Effector CD4-positive, alpha-beta T cell (primary cell): ENCODE results near the gene GPD2.
"Not testable (repeated sequence)": the region's sequence is repeated elsewhere in the genome, so short reads cannot be mapped to it uniquely, and the experiment has no call there.

Experiments
- DNase-seq: peaks from one replicate; pipeline ENCODE4 v3.0.0-alpha.2; 2020

GPD2 gene

DNA sequence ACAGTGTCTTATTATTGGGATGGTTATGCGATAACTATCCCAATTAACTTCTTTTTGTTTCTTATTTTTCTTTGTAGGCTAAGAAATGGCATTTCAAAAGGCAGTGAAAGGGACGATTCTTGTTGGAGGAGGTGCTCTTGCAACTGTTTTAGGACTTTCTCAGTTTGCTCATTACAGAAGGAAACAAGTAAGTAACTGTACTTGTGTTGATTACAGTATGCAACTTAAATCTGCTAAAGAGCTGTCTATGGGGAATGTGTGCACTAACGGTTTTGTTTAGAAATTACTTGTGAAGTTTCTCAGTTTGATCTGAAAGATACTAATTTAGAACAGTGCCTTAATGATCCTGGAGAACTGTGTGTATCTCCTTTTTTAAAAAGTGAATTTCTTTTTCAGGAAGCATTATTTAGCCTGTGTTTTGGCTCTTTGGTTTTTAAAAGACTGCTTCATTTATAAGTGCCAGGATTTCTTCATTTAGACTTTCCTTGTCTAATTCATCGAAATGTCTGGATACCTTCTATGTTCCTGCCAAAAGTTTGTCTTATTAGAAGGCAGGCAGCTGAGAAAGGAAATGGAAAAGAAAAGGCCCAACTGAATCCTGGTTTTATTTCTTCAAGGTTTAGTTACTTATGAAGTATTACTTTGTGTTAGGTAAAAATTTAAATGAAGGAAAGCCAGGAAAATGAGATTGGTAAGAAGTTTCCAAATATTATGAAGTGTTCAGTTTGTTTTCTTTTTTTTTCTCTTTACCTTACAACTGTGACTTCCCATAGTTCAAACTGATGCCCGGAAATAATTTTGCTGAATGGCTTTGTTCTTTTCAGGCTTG lies 40.1 kb downstream of the GPD2 start:
- no peak for DNase-seq

DNA sequence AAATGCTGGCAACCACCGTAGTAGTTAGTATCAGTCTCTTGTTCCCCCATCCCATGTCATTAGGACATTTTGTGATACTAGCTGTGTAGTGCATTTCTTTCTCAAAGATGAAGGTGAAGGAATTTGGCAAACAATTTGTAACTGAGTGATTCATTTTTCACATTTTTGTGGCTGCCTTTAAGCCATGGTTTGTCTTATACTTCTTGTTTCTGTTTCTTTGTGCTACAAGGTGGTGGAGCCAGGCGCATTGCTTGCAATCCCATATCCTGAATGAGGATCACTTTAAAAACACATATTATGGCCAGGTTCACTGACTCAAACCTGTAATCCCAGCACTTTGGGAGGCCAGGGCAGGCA lies 40.6 kb downstream of the GPD2 start:
- no peak for DNase-seq

DNA sequence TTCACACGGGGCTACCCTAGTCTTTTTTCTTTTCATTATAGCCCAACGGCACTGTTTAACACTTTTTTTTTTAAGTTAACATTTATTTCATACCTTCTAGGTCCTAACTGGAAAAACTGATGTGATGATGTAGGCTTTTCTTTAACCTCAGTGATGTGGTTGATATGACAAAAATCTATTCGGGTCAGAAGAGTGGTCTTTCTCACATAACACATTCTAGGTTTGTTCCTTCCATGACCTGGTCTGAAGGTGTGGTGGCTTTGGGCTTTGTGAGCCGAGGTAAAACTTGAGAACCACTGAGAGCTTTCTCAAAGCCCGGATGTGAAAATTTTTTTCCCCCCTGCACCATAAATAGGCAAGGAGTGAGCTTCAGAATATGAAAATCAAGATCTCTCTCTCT lies 44.2 kb downstream of the GPD2 start:
- DNase-seq = no peak

DNA sequence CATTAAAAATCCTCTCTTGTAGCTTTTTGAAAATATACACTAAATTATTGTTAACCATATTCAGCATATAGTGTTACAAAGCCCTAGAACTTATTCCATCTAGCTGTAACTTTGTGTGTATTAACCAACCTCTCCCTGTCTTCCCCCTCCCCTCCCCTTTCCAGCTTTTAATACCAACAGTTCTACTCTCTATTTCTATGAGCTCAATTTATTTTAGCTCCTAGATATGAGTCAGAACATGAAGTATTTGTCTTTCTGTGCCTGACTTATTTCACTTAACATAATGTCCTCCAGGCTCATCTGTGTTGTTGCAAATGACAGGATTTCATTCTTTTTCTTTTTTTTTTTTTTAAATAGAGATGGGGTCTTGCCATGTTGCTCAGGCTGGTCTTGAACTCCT lies 45.1 kb downstream of the GPD2 start:
- DNase-seq = no peak

DNA sequence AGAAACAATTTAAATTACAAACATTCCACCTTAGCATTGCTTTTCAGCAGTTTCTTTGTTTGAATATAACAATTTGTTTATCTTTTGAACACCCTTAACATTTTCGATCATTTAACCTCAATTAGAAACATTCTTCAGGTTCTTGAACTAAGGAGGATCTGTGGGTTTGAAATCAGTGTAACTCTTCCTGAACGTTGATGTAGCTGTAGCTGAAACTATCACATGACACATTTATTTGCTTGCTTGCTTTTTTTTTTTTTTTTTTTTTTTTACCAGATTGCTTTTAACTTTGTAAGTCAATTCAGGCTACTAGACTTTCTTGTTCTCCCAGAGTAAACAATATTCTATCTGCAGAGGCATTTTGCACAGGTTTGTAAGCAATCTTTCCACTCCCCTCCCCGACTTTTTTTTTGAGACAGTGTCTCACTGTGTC lies 47.6 kb downstream of the GPD2 start:
- DNase-seq = no peak

DNA sequence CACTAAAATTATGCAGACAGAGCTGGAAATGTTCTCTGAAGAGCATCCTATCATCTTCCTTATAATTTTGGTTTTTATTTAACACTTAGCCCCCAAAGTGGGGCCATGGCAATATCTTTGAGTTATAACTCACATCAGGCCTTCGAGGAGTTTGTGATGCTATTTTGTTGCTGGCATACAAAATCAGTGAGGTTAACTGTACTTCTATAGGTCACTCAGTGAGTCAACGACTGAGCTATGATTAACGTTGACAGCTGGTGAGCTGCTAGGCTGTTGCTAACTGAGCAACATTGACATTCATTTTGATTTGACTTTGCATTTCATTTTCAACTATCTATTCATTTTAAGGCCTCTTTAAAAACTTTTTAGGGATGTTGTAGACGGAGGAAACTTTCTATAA lies 50.0 kb downstream of the GPD2 start:
- no peak for DNase-seq

DNA sequence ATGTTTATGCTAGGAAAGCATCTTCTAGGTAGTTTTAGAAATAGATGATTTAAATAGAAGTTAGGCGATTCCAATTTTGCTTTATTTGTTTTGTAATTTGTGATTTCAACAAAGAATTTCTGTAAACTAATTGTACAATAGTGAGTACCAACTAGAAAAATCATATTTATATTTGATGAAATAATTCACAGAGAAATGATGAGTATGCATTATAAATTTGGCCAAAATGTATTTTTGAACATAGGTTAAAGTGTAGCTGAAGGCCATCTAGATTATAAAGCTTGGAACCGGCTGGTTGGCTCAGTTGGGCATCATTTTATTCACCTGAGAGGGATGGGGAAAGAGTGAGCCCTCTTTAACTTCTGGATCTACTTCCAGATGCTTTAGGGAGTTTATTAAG lies 50.4 kb downstream of the GPD2 start:
- DNase-seq = no peak

DNA sequence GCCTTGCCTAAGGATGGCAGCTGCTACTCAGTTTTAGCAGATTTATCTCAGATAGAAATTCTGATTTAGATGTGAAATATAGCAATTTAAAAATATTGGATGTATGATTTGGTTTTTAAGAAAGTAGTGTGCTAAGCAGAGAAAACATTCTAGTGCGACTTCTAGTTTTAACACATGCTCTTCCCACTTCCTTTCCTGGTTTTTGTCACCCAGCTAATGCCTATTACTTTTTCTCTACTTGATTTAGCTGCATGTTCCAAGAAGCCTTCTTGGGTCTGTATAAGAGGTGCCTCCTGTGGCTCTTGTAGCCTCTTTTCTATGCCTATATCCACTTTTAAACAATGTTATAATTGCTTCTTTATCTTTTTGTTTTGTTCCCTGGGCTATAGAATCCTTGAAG lies 53.0 kb downstream of the GPD2 start:
- no peak for DNase-seq

DNA sequence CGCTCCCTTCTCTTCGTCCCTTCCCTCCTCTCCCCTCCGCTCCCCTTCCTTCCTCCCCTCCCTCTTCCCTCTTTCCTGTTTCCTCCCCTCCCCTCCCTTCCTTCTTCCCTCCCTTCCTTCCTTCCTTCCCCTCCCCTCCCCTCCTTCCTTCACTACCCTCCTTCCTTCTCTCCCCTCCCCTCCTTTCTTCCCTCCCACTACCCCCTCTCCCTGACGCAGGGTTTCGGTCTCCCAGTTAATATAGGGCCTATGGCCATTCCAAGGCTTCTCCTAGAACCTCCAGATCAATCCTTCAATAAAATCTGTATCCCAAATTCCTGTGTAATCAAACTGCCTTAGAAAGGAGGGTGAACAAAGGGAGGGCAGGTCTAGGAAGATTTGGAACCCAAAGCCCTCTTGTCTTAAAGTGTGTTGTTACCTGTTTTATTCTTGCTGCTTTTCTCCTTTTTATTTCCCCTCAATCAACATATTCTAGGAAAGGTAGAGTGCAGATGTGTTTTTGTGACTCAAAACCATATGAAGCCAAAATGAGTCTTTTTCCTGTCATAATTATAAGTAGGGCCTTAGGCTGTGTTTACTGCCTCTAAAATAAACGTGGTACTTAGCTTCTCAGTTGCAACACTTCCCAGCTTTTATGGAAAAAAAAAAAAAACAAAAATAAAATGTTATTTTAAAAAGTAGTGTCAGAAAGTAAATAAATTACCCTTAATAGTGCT lies 53.7 kb downstream of the GPD2 start:
- no peak for DNase-seq

DNA sequence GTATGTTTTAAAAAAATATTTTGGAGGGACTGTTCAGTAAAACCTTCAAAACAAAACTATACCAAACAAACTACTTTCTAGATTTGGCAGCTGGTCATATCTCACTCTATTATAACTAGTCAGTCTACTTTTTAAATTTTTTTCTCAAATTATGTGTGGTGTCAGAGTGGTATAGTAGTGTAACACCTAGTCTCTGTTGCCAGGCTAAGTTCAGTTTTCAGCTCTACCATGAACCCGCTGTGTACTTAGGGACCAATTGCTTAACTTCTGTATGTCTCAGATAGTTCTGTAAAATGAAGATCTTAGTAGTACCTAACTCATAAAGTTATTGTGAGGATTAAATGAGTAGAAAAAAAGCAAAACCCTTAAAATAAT lies 54.3 kb downstream of the GPD2 start:
- no peak for DNase-seq

DNA sequence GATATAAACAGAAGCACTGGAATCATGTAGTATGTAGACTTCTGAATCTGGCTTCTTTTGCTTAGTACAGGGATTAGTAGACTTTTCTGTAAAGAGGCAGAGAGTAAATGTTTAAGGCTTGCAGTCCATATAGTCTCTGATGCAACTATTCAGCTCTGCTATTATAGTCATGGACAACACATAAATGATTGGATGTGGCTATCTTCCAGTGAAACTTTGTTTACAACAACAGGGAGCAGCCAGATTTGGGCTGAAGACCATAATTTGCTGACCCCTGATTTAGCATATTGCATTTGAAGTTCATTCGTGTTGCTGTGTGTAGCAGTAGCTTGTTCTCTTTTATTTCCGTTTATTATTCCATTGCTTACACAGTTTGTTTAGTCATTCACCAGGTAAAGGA lies 55.0 kb downstream of the GPD2 start:
- DNase-seq = no peak

DNA sequence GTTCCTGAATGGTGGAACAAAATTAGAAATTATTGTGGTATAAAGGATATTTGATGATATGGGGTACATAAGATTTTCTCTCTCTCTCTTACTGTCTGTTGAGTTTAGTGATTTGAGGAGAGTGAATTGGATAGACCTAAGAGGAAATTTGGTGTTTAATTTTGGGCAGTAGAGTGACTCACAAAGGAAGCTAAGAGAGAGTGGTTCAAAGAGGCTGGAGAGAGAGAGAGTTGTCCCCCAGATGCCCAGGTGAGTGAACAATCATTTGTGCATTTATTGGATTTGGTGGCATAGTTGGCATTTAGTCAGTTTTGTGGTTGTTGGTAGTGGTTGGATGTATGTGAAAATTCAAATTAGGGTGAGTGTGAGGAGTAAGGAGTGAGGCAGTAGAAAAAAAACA lies 56.8 kb downstream of the GPD2 start:
- no peak for DNase-seq

DNA sequence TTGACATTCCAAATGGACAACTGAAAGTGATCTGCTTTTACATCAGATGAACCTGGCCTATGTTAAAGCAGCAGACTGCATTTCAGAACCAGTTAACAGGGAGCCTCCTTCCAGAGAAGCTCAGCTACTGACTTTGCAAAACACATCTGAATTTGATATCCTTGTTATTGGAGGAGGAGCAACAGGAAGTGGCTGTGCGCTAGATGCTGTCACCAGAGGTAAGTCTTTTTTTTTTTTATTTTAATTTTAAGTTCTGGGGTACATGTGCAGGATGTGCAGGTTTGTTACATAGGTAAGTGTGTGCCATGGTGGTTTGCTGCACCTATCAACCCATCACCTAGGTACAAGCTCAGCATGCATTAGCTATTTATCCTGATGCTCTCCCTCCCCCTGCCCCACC lies 59.8 kb downstream of the GPD2 start:
- DNase-seq = not testable (repeated sequence)

DNA sequence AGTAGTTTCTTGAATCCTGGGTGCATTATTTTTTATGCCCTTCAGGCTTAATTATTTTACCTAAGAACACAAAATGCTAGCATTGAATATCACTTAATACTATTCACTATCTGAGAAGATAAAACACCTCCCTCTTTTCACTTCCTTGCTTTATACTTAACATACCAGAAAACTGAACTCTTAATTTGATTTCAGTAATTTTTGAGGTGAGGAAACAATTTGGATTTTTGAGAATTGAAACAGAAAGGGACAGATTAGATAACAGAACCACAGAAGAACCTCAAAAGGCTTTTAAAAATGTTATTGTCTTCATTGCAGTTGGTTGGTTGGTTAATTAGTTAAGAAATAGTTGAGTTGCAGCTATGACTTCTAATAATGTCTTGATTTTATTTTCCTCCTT lies 69.5 kb downstream of the GPD2 start:
- DNase-seq = no peak

DNA sequence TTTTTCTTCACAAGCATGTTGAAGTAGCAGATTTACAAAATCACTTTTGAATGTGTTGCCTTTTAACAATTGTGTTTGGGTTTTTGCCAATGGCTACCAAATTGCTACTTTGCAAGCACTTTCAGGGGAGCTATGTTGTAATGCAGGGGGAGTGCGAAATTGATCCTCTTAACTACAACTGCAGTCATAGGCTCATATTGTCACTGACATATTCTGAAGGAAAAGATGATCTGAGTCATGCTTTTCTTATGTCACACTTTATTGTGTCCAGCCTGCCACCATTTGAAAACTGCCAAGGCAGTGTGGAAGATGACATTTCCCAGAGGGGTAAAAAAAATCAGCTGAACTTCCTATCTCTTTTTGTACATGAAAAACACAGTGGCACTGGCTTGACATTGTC lies 74.9 kb downstream of the GPD2 start:
- DNase-seq = no peak

DNA sequence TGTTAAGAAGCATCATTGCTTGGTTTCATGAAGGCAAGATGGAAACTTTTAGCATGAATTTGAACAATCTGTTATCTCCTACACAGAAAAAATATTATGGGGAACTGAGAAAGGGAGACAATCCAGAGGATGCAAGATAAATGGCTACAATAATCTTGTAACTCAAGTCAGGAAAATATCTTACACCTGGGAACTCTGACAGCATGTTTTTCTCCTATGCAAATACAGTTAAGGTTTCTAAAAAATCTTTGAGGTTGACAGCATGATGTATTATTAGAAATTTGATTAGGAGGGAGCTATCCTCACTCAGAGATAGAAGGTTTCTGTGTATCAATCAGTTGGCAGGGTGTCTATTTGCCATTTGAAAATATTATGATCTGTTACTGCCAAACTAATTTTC lies 75.6 kb downstream of the GPD2 start:
- DNase-seq = no peak

DNA sequence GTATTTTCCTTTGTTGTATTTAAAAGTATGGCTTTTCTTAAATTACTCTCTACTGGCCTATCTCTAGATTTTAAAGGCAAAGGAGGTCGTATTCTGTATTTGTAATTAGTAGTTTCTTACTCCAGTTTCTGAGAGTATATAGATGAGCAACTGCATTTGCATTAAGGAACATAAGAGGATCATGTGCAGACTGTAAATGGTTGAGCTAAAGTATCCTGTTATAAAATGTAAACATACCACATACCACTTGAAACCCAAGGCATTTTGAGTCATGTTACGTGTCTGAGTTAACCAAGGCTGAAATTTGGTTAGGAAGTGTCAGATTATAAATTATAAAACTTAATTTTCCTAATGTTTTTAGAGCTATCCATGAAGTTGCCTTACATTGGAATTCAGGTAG lies 76.3 kb downstream of the GPD2 start:
- DNase-seq = no peak

DNA sequence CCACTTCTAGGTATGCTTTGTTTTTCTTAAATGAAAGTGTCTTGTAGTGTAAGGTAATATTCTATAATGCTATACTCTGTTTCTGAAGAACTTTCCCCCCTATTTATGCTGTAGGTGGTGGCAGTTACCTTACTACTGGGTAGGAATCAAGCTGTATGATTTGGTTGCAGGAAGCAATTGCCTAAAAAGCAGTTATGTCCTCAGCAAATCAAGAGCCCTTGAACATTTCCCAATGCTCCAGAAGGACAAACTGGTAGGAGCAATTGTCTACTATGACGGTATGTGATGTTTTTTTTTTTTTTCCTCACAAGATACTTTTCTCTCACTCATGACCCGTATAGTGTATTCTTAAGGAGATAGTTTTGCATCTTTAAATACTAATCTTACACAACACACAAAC lies 77.0 kb downstream of the GPD2 start:
- DNase-seq = no peak

DNA sequence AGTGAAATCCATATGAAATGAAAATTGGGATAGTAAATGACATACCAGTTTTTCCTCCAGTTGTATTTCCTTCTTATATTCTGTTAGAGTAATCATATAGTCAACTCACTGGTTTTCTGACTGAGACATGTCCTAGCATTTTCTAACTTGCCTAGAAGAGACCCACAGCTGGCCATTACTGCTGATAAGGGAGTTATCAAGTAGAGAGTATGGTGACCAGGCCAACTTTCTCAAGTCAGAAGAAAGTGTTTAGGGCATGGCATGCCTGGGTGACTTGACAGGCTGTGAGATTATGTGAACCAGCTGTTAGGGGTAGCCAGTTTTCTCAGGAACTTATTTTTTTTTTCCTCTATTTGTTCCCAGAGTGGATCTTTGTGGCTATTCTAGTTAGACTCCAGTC lies 81.2 kb downstream of the GPD2 start:
- no peak for DNase-seq

DNA sequence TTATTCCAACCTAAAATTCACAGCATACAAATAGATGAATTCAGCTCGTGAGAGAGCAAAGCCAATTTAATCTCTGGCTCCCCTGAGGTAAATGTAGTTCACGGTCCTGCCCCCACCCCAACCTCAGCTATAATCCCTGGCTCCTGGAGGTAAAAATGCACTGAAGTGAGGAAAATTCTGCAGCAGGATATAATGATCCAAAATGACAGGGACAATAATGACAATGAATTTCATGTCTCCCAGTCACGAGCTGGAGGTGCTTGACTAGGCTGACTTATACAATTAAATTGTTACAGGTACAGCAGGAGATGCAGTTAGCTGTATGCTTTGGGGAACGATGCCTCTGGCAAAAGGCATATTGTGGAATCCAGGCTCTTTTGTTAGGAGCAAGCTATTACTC lies 82.0 kb downstream of the GPD2 start:
- no peak for DNase-seq

DNA sequence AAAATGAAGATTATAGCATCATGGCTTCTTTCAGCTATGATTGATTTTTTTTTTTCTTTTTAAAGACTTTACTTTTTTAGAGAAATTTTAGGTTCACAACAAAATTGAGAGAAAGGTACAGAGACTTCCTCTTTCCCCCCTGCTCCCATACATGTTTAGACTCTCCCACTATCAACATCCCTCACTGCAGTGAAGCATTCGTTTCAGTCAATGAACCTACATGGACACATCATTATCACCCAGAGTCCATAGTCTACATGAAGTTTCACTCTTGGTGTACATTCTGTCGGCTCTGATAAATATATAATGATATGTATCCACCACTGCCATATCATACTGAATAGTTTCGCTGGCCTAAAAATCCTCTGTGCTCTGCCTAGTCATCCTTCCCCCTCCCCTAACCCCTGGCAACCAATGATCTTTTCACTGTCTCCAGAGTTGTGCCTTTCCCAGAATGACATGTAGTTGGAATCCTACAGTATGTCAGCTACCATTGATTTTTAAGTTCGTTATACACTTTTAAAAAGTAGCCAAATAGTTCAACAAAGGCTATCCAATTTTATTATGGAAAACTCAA lies 86.8 kb downstream of the GPD2 start:
- no peak for DNase-seq

DNA sequence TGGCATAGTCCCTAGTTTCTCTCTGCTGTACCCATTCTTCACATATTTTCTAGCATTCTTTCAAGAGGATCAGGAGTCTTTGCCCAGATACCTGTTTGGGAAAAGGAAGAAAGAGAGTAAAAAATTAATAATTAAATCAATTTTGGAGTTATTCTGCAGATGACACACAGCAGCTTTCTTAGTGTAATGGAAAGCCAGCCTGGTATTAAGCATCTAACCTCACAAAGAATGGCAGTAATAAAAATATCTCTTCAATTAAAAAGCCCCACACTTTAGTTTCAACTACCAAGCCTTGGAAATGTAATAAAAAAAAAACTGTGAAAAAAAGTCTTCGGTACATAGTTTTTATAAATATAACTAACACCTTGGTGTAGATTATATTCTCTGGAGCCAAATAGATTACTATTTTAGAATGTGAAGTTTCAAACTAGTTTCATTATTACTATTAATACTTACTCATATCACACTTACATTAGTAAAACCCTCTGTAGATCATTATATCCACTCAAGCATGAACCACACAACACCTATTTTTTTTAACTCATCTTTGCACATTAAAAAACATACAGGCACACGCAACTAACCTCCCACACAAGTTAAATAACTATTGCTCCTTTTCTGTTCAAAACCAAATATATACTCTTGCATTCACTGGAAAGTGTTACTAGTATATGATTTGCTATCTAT lies 90.9 kb downstream of the GPD2 start:
- DNase-seq = no peak

DNA sequence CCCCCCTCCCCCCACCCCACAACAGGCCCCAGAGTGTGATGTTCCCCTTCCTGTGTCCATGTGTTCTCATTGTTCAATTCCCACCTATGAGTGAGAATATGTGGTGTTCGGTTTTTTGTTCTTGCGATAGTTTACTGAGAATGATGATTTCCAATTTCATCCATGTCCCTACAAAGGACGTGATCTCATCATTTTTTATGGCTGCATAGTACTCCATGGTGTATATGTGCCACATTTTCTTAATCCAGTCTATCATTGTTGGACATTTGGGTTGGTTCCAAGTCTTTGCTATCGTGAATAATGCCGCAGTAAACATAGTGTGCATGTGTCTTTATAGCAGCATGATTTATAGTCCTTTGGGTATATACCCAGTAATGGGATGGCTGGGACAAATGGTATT lies 92.4 kb downstream of the GPD2 start:
- DNase-seq = not testable (repeated sequence)

DNA sequence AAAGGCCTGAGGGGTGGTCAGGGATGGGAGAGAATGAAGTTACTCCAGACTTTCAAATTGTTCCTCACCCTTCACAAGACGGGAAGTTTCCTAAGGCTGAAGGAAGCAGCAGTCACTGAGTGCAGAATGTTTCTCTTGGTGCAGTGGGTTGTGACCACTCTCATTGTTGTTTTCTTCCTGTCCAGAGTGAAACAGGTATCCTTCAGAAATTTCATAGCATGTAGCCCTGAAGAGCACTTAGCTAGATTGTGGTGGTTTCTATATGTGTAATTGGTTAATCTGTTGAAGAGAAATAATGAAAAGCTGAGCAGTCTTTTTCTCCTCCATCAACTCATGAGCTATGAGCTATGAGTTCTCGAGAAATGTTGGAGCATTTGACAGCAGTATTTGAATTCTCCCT lies 96.8 kb downstream of the GPD2 start:
- DNase-seq = no peak
